ENCODE measurements around the gene PHOSPHO1.
"Not testable (repeated sequence)": the region's sequence is repeated elsewhere in the genome, so short reads cannot be mapped to it uniquely, and the experiment has no call there.

The PHOSPHO1 gene

GRCh38 chr17:49200423-49201083 is 30.0 kb downstream of the PHOSPHO1 start:
- Mint-ChIP-seq H3K4me1 (ENCODE audit: low read depth) (peaks cover 55% of the 10 kb centered on the region), H3K27me3 (peaks cover 11% of the 10 kb centered on the region), H3K4me3 (no peak overlapping the region), H3K27ac (no peak overlapping the region), H3K9me3 (no peaks in the 10 kb centered on the region), H3K36me3 (ENCODE audit: low read depth) (no peaks in the 10 kb centered on the region)
- intact Hi-C loops (cut with micrococcal nuclease), result no loop called here

- Mint-ChIP-seq H3K9me3 (no peaks in the 10 kb centered on the region), H3K4me3 (no peak overlapping the region), H3K4me1 (ENCODE audit: low read depth) (peaks cover 49% of the 10 kb centered on the region), H3K36me3 (ENCODE audit: low read depth) (no peaks in the 10 kb centered on the region), H3K27me3 (peaks cover 3% of the 10 kb centered on the region), H3K27ac (peak overlapping the region; percentile 8)
- intact Hi-C loops (cut with micrococcal nuclease), result no loop called here
Measured at GRCh38 chr17:49198211-49198610, 32.4 kb downstream of the PHOSPHO1 start.

GRCh38 chr17:49197346-49197998 is 33.1 kb downstream of the PHOSPHO1 start:
- H3K27ac Mint-ChIP-seq, result no peak overlapping the region

GRCh38 chr17:49196520-49196919 is 34.1 kb downstream of the PHOSPHO1 start:
- H3K4me3 Mint-ChIP-seq, result no peak overlapping the region

More at GRCh38 chr17:49197346-49197998, 33.1 kb downstream of the PHOSPHO1 start:
- H3K9me3 Mint-ChIP-seq, result no peaks in the 10 kb centered on the region
- H3K36me3 Mint-ChIP-seq (ENCODE audit: low read depth), result peaks cover under 1% of the 10 kb centered on the region
- no peak overlapping the region for H3K4me3 Mint-ChIP-seq
- H3K4me1 Mint-ChIP-seq (ENCODE audit: low read depth), result peaks cover 49% of the 10 kb centered on the region
- intact Hi-C loops (cut with micrococcal nuclease), result no loop called here
- peaks cover 3% of the 10 kb centered on the region for H3K27me3 Mint-ChIP-seq

GRCh38 chr17:49195751-49196150 is 34.8 kb downstream of the PHOSPHO1 start:
- Mint-ChIP-seq H3K27ac (no peak overlapping the region), H3K9me3 (no peaks in the 10 kb centered on the region), H3K36me3 (ENCODE audit: low read depth) (peaks cover 7% of the 10 kb centered on the region), H3K27me3 (no peaks in the 10 kb centered on the region), H3K4me3 (no peak overlapping the region), H3K4me1 (ENCODE audit: low read depth) (peaks cover 49% of the 10 kb centered on the region)
- intact Hi-C loops (cut with micrococcal nuclease), result no loop called here

More at GRCh38 chr17:49196520-49196919, 34.1 kb downstream of the PHOSPHO1 start:
- Mint-ChIP-seq H3K27ac (peak overlapping the region; percentile 30), H3K9me3 (no peaks in the 10 kb centered on the region), H3K36me3 (ENCODE audit: low read depth) (peaks cover 7% of the 10 kb centered on the region), H3K27me3 (no peaks in the 10 kb centered on the region), H3K4me1 (ENCODE audit: low read depth) (peaks cover 48% of the 10 kb centered on the region)
- intact Hi-C loops (cut with micrococcal nuclease), result no loop called here

- H3K9me3 Mint-ChIP-seq, result no peaks in the 10 kb centered on the region
- peaks cover 46% of the 10 kb centered on the region for H3K4me1 Mint-ChIP-seq (ENCODE audit: low read depth)
- H3K27ac Mint-ChIP-seq, result peak overlapping the region; percentile 97
- intact Hi-C loops (cut with micrococcal nuclease), result no loop called here
- peaks cover 7% of the 10 kb centered on the region for H3K36me3 Mint-ChIP-seq (ENCODE audit: low read depth)
- no peaks in the 10 kb centered on the region for H3K27me3 Mint-ChIP-seq
- H3K4me3 Mint-ChIP-seq, result no peak overlapping the region
Measured at GRCh38 chr17:49194297-49194607, 36.3 kb downstream of the PHOSPHO1 start.

GRCh38 chr17:49193513-49194296 is 36.9 kb downstream of the PHOSPHO1 start:
- Mint-ChIP-seq H3K27ac (peak overlapping the region; percentile 97), H3K27me3 (no peaks in the 10 kb centered on the region), H3K36me3 (ENCODE audit: low read depth) (peaks cover 7% of the 10 kb centered on the region), H3K4me1 (ENCODE audit: low read depth) (peaks cover 46% of the 10 kb centered on the region), H3K4me3 (peak overlapping the region; percentile 86), H3K9me3 (no peaks in the 10 kb centered on the region)
- intact Hi-C loops (cut with micrococcal nuclease), result loop anchor here (2.0 kb wide), 1 partner anchor 25 kb away; no protein-coding TSS in a partner anchor

GRCh38 chr17:49191917-49192741 is 38.5 kb downstream of the PHOSPHO1 start:
- H3K4me1 Mint-ChIP-seq (ENCODE audit: low read depth), result peaks cover 46% of the 10 kb centered on the region
- H3K27me3 Mint-ChIP-seq, result no peaks in the 10 kb centered on the region
- intact Hi-C loops (cut with micrococcal nuclease), result loop anchor here (2.0 kb wide), 1 partner anchor 27 kb away; no protein-coding TSS in a partner anchor
- H3K36me3 Mint-ChIP-seq (ENCODE audit: low read depth), result peaks cover 7% of the 10 kb centered on the region
- H3K9me3 Mint-ChIP-seq, result no peaks in the 10 kb centered on the region
- H3K4me3 Mint-ChIP-seq, result peak overlapping the region; percentile 86
- peak overlapping the region; percentile 97 for H3K27ac Mint-ChIP-seq

GRCh38 chr17:49191409-49191916 is 39.1 kb downstream of the PHOSPHO1 start:
- Mint-ChIP-seq H3K4me3 (peak overlapping the region; percentile 86), H3K4me1 (ENCODE audit: low read depth) (peaks cover 43% of the 10 kb centered on the region), H3K27me3 (no peaks in the 10 kb centered on the region), H3K36me3 (ENCODE audit: low read depth) (peaks cover 7% of the 10 kb centered on the region), H3K9me3 (no peaks in the 10 kb centered on the region), H3K27ac (peak overlapping the region; percentile 97)
- intact Hi-C loops (cut with micrococcal nuclease), result no loop called here

- H3K9me3 Mint-ChIP-seq, result peaks cover 5% of the 10 kb centered on the region
- H3K4me1 Mint-ChIP-seq (ENCODE audit: low read depth), result peaks cover 38% of the 10 kb centered on the region
- intact Hi-C loops (cut with micrococcal nuclease), result no loop called here
- H3K27me3 Mint-ChIP-seq, result peaks cover 1% of the 10 kb centered on the region
- no peak overlapping the region for H3K27ac Mint-ChIP-seq
- H3K36me3 Mint-ChIP-seq (ENCODE audit: low read depth), result peaks cover 9% of the 10 kb centered on the region
- no peak overlapping the region for H3K4me3 Mint-ChIP-seq
Measured at GRCh38 chr17:49190932-49191331, 39.7 kb downstream of the PHOSPHO1 start.

- Mint-ChIP-seq H3K4me1 (ENCODE audit: low read depth) (peaks cover 20% of the 10 kb centered on the region), H3K36me3 (ENCODE audit: low read depth) (peaks cover 16% of the 10 kb centered on the region), H3K9me3 (peaks cover 37% of the 10 kb centered on the region), H3K27ac (no peak overlapping the region), H3K27me3 (peaks cover 8% of the 10 kb centered on the region), H3K4me3 (no peak overlapping the region)
- intact Hi-C loops (cut with micrococcal nuclease), result no loop called here
Measured at GRCh38 chr17:49187301-49187700, 43.3 kb downstream of the PHOSPHO1 start.

GRCh38 chr17:49185381-49185780 is 45.2 kb downstream of the PHOSPHO1 start:
- H3K4me3 Mint-ChIP-seq; intact Hi-C loops (cut with micrococcal nuclease); H3K27ac Mint-ChIP-seq; H3K4me1 Mint-ChIP-seq (ENCODE audit: low read depth): not testable (repeated sequence)
- Mint-ChIP-seq H3K36me3 (ENCODE audit: low read depth) (peaks cover 11% of the 10 kb centered on the region), H3K9me3 (peaks cover 37% of the 10 kb centered on the region), H3K27me3 (peaks cover 13% of the 10 kb centered on the region)

- H3K27ac Mint-ChIP-seq; H3K4me3 Mint-ChIP-seq; H3K4me1 Mint-ChIP-seq (ENCODE audit: low read depth); intact Hi-C loops (cut with micrococcal nuclease): not testable (repeated sequence)
- Mint-ChIP-seq H3K9me3 (peaks cover 37% of the 10 kb centered on the region), H3K36me3 (ENCODE audit: low read depth) (peaks cover 11% of the 10 kb centered on the region), H3K27me3 (peaks cover 13% of the 10 kb centered on the region)
Measured at GRCh38 chr17:49184522-49184921, 46.1 kb downstream of the PHOSPHO1 start.

Measured in dendritic cell treated with granulocyte-macrophage colony-stimulating factor and Interleukin-4, amounts not matched to agents 40 ng/mL and 50 ng/mL, for 4 days (primary cell).